GM13976 (cell line): Measurements from ENCODE around the gene TNRC6C.

ENCODE experiments used
- DNase-seq: peaks from one replicate; pipeline ENCODE4 v3.0.0; 2012; ENCODE audit warnings: low spot score
- CTCF ChIP-seq: IDR thresholded peaks from 2 replicates; pipeline ENCODE4 v1.5.1; 2012; ENCODE audit warnings: borderline replicate concordance, mild to moderate bottlenecking; ENCODE audit not compliant: insufficient read depth; ENCODE audit errors: extremely low read depth, missing control alignments, control extremely low read depth
- in situ Hi-C: fragments of 300-500 bp; cut with MboI; formaldehyde crosslinking; loops from one replicate; pipeline ENCODE4 v1.12.0; 2022; ENCODE audit warnings: low sequenced_read_pairs, mixed read lengths, inconsistent platforms; ENCODE audit not compliant: unreplicated experiment

The TNRC6C gene

GRCh38 chr17:77916264-77916663, 42.2 kb upstream of the TNRC6C start:
- no peak for TF ChIP-seq CTCF

DNA sequence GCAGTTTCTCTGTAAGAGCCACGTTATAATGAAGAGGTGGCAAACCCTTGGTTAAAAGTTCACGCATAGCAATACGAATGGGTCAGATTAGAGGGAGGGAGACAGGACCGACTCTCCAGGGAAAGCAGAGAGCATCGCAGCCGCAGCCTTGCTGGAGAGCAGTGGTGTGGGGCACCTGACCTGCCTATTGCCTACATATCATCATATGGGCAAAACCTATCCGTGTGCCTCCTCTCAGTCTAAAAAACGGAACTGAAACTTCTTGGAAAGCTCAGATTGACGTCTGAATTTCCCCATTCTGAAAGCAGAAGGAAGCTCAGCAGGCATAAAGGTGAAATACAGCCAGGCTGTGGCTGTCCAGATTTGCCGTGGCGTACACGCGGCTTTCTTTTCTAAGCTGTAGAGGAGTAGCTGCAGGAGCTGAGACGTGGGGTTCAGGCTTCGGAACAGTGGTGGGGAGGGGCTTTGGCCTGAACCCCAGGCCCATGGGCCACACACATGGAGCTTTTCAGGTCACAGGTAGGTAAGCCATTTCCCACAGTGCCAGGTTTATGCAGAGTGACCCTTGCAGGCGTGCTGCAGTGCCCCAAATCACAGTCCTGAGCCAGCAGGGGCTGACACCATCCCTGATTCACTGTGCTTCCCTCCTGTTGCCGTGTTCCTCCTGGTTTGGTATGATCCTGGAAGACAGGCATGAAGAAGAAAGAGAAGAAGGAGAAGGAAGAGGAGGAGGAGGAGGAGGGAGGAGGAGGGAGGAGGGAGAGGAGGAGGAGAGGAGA, 41.6 kb upstream of the TNRC6C start:
- TF ChIP-seq CTCF = no peak
- no peak for DNase-seq
- in situ Hi-C loops = no loop called here

More at GRCh38 chr17:77916264-77916663, 42.2 kb upstream of the TNRC6C start:
- in situ Hi-C loops = no loop called here
- DNase-seq = no peak

DNA sequence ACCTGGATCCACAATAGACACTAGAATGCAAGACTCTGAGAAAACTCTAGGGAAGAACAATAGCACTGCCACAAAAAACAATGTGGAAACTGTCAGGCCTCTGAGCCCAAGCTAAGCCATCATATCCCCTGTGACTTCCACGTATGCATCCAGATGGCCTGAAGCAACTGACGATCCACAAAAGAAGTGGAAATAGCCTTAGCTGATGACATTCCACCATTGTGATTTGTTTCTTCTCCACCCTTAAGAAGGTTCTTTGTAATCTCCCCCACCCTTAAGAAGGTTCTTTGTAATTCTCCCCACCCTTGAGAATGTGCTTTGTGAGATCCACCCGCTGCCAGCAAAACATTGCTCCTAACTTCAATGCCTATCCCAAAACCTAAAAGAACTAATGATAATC, 39.2 kb upstream of the TNRC6C start:
- TF ChIP-seq CTCF = no peak
- in situ Hi-C loops = no loop called here
- DNase-seq = no peak

DNA sequence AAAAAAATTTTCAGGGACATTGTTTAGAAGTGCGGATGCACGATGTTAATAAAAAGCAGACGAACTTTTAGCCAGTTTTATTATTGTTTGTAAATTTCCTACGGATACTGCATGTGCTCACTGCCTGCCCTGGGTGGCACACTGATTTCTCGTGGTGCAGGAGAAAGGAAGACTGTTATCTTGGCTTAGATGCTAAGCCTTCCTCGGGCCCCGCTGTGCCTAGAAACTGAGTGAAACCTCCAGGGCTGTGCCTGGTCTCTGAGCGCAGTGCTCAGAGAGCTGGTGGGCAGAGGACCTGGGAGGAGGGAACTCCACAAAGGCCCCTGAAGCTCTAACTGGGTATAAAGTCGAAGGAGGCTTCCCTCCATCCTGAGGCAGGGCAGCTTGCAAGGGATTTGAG, 35.4 kb upstream of the TNRC6C start:
- no peak for TF ChIP-seq CTCF
- in situ Hi-C loops = no loop called here
- no peak for DNase-seq

- in situ Hi-C loops = no loop called here
- no peak for DNase-seq
- TF ChIP-seq CTCF = no peak
Measured at GRCh38 chr17:77923776-77924513, 34.6 kb upstream of the TNRC6C start.

DNA sequence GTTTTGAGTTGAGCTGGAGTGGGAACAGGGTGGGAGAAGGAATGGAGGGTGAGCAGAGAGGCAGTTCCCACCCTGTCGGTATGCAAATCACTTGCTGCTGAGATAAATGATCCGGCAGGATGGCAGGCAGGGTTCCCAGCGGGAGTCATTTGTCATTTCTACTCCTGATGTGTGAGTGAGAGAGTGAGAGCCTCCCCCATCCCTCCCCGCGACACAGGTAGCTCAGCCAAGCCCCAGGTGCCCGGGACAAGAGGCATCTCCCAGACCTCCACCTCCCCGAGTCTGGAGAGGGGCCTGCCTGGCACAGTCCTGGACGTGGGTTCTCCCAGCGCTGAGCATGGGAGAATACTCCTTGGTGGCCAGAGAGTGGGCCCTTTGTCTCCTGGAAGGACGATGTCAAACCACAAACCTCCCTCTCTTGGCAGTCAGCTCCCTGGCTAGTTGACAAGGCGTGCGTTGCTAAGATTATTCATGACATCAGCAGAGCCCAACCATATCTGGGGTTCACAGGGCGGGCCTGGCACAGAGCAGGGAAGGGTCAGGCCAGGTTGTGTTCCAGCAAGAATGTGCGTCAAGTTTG, 33.7 kb upstream of the TNRC6C start:
- TF ChIP-seq CTCF = no peak
- no peak for DNase-seq
- in situ Hi-C loops = no loop called here
